ENCODE measurements around the gene SERPINA10.
"Not testable (repeated sequence)": the region's sequence is repeated elsewhere in the genome, so short reads cannot be mapped to it uniquely, and the experiment has no call there.

SERPINA10 gene

DNA sequence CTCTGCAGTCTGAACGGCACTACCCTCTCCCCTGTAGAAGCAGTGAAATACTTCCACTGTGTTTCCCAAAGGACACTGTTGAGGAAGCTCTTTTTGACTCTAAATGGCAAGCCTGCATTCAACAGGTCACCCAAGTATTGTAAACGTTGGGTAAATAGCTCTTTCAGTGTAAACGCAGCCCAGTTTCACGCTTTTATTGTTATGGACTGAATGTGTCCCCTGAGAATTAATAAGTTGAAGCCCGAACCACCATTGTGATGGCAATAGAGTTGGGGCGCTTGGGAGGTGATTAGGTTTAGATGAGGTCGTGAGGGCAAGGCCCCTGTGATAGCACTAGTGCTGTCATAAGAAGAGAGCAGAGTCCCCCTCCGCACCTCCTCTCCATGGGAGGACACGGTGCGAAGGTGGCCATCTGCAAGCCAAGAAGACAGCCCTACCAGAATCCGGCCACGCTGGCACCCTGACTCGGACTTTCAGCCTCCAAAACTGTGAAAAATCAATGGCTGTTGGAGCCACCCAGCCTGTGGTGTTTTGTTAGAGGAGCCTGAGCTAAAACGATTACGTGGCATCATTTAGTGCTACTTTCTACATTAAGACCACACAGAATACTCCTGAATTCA, 1.1 kb downstream of the SERPINA10 start:
- H3K9me3 ChIP-seq (ENCODE audit: control insufficient read depth, low read length) = no peaks in the 10 kb centered on the region
- no peak overlapping the region for H3K4me3 ChIP-seq (ENCODE audit: low read length)
- H3K36me3 ChIP-seq (ENCODE audit: control insufficient read depth, insufficient read depth, low read length) = no peaks in the 10 kb centered on the region
- no peaks in the 10 kb centered on the region for H3K4me1 ChIP-seq (ENCODE audit: control insufficient read depth, insufficient read depth, low read length)
- H3K9ac ChIP-seq (ENCODE audit: low read length) = no peak overlapping the region
- H3K27me3 ChIP-seq (ENCODE audit: control insufficient read depth, insufficient read depth, low read length) = no peaks in the 10 kb centered on the region

DNA sequence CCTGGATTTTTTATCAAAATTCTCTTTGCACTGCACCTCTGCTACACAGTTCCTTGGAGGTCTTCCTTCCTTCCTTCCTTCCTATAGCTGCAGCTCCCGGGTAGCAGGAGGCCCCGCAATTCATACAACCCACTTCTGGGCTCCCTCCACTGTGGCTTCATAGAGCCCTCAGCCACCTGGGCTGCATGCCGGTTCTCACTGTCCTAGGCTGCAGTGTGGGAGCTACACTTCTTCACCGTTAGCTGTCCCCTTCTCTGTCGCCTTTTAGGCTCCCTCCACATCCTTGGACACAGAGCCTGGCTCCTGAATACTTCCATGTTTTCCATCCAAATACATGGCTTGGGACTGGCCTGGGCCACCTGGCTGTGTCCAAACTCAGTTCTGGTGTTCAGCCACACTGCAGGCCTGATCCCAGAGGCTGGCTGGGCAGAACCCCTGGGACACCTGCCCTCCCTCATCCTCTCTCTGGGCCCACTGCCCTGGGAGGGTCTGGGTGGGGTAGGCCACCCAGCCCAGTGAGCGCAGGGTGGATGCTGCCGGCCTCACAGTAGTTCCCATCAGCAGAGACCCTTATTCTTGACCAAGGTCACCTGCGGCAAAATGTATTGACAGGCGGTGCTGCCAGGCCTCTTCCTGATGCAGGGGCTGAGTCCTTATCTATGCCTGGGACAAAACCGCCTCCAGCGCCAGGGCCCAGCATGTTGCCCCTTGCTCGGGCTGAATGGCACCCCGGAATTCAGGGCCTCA, 1.7 kb downstream of the SERPINA10 start:
- Histone ChIP-seq H3K4me1 (ENCODE audit: control insufficient read depth, insufficient read depth, low read length) (no peaks in the 10 kb centered on the region), H3K27me3 (ENCODE audit: control insufficient read depth, insufficient read depth, low read length) (no peaks in the 10 kb centered on the region), H3K9me3 (ENCODE audit: control insufficient read depth, low read length) (no peaks in the 10 kb centered on the region), H3K36me3 (ENCODE audit: control insufficient read depth, insufficient read depth, low read length) (no peaks in the 10 kb centered on the region), H3K9ac (ENCODE audit: low read length) (no peak overlapping the region), H3K4me3 (ENCODE audit: low read length) (no peak overlapping the region)

DNA sequence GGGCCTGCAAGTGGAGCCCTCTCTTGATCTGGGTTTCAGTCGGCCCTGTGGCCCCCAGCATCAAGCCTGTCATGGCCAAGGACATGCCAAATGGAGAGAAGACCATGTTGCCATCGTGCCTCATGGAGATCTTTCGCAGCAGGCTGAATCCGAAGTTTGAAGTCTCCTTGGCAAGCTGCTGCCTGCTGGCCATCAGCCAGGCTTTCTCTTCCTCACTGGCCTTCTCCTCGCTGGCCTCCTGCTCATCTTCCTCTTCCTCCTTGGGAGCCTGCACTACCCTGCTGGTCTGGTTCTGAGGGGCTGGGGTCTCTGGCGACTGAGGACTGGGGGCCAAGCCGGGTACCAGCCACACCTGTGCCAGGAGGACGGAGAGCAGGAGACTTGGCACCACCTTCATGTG, 2.9 kb downstream of the SERPINA10 start:
- Histone ChIP-seq H3K9ac (ENCODE audit: low read length) (no peak overlapping the region), H3K9me3 (ENCODE audit: control insufficient read depth, low read length) (no peaks in the 10 kb centered on the region), H3K4me3 (ENCODE audit: low read length) (no peak overlapping the region), H3K36me3 (ENCODE audit: control insufficient read depth, insufficient read depth, low read length) (no peaks in the 10 kb centered on the region), H3K4me1 (ENCODE audit: control insufficient read depth, insufficient read depth, low read length) (no peaks in the 10 kb centered on the region), H3K27me3 (ENCODE audit: control insufficient read depth, insufficient read depth, low read length) (no peaks in the 10 kb centered on the region)

DNA sequence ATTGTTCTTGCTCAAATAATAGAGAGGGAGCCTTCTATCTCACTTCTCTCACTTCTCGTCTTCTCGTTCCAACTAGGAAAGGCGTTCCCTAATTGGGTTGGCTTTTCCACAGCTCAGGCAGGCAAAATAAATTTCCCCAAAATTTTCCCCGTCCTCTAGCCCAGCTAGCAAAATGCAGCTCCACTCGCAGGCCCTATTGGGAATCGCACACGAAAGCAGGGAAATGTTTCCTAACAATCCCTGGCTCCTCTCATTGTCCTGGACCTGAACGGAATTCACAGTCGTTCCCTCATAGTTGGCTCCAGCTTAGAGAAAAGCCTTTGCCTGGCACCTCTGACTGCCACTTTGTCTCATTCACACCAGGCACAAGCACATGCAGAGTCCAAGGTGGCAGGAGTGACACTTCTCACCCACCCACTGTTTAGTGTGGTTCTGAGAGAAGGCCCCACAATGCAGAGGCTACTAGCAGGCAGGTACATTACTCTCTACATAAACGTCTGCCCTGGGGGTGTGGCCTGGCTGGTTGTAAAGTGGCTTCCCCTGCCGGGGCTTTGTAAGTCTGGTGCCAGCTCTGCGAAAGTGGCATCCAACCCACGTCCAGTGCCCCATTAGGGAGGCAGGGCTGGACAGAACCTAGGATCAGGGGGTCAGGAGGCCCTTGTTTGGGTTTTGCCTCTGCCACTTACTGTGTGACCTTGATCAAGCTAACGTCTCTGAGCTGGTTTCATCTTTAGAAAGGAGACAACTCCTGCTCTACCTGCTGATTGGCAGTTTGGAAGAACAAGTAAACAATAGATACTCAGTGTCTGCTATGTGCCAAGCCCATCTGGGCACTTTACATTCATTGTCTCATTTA, 4.2 kb downstream of the SERPINA10 start:
- Histone ChIP-seq H3K9me3 (ENCODE audit: control insufficient read depth, low read length) (no peaks in the 10 kb centered on the region), H3K9ac (ENCODE audit: low read length) (no peak overlapping the region), H3K36me3 (ENCODE audit: control insufficient read depth, insufficient read depth, low read length) (no peaks in the 10 kb centered on the region), H3K4me1 (ENCODE audit: control insufficient read depth, insufficient read depth, low read length) (no peaks in the 10 kb centered on the region), H3K4me3 (ENCODE audit: low read length) (no peak overlapping the region), H3K27me3 (ENCODE audit: control insufficient read depth, insufficient read depth, low read length) (no peaks in the 10 kb centered on the region)

DNA sequence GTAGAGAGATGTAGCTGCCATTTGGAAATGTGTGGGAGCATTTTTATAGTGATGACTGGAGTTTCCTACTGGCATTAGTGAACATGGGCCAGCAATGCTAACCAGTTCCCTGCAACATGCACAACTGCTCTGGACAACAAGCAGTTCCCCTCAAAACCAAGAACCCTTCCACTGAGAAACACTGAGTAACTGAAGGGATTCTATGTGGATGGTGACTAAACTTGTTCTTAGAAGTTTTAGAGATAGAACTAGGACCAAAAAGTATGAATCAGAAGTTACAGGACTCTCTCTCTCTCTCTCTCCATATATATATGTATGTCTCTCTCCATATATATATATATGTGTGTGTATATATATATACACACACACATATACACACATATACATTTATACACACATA, 7.9 kb downstream of the SERPINA10 start:
- H3K9ac ChIP-seq (ENCODE audit: low read length) = no peak overlapping the region
- H3K4me3 ChIP-seq (ENCODE audit: low read length) = no peak overlapping the region
- H3K4me1 ChIP-seq (ENCODE audit: control insufficient read depth, insufficient read depth, low read length) = no peaks in the 10 kb centered on the region
- no peaks in the 10 kb centered on the region for H3K9me3 ChIP-seq (ENCODE audit: control insufficient read depth, low read length)
- H3K27me3 ChIP-seq (ENCODE audit: control insufficient read depth, insufficient read depth, low read length) = no peaks in the 10 kb centered on the region
- H3K36me3 ChIP-seq (ENCODE audit: control insufficient read depth, insufficient read depth, low read length) = no peaks in the 10 kb centered on the region

DNA sequence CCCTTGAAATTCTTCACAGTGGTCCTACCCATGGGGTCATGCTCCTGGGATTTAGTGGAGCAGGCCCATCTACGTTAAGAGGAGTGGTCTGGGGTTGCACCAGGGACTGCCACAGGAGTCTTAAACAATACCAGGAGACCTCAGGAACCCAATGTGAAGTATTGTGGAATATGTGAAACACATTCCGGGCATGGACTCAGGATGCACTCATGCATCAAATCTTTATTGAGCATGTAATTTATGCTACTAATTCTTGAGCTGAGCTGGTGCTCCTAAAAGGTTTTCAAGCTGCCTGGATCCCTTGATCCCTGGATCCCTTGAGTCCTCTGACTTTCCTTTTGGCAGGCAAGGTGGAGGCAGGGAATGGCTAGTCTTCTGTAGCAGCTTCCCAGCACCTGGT, 8.8 kb downstream of the SERPINA10 start:
- H3K9ac ChIP-seq (ENCODE audit: low read length) = no peak overlapping the region
- no peaks in the 10 kb centered on the region for H3K4me1 ChIP-seq (ENCODE audit: control insufficient read depth, insufficient read depth, low read length)
- H3K36me3 ChIP-seq (ENCODE audit: control insufficient read depth, insufficient read depth, low read length) = no peaks in the 10 kb centered on the region
- no peak overlapping the region for H3K4me3 ChIP-seq (ENCODE audit: low read length)
- no peaks in the 10 kb centered on the region for H3K9me3 ChIP-seq (ENCODE audit: control insufficient read depth, low read length)
- no peaks in the 10 kb centered on the region for H3K27me3 ChIP-seq (ENCODE audit: control insufficient read depth, insufficient read depth, low read length)

DNA sequence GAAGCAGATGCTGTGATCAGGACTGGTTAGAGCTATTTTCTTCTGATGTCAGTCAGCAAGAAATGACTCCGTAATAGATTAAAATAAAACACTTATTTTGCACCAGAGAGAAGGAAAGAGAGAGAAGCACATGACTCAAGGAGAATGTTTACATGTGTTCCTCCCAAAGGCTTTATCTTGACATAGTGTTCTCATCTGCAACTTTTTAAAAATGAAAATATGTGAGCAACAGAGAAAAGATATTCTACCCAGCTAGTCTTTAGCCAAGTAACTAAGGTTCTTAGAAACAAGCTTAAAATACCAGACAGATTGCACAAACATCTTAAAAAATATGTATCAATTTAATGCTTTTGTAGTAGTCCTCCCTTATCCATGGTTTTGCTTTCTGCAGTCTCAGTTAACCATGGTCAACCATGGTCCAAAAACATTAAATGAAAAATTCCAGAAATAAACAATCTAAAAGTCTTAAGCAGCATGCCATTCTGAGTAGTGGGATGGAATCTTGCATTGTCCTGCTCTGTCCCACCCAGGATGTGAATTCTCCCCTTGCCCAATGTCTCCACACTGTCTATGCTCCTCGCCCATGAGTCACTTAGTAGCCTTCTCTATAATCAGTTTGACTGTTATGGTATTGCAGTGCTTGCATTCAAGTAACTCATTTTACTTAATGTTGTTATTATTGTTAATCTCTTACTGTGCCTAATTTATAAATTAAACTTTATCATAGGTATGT, 9.9 kb downstream of the SERPINA10 start:
- Histone ChIP-seq H3K4me1 (ENCODE audit: control insufficient read depth, insufficient read depth, low read length) (no peaks in the 10 kb centered on the region), H3K9me3 (ENCODE audit: control insufficient read depth, low read length) (no peaks in the 10 kb centered on the region), H3K36me3 (ENCODE audit: control insufficient read depth, insufficient read depth, low read length) (no peaks in the 10 kb centered on the region), H3K9ac (ENCODE audit: low read length) (no peak overlapping the region), H3K4me3 (ENCODE audit: low read length) (no peak overlapping the region), H3K27me3 (ENCODE audit: control insufficient read depth, insufficient read depth, low read length) (no peaks in the 10 kb centered on the region)

DNA sequence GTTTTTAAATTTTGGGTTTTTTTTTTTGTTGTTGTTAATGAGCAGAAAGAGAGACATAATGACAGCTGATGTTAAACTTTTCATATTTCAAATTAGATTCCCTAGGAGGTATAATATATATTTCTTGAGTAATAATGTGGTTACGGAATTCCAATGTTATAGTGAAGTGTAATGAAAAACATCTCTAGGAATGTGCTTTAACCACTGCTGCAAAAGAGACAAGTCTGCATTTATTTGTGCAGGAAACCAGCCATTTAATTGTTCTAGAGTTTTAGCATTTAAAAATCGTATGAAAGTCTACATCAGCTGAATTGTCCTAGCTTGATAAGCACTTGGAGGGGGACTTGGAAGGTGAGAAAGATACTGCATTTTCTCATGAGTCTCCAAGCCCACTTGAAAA, 14.3 kb downstream of the SERPINA10 start:
- Histone ChIP-seq H3K4me1 (ENCODE audit: control insufficient read depth, insufficient read depth, low read length) (no peaks in the 10 kb centered on the region), H3K4me3 (ENCODE audit: low read length) (no peak overlapping the region), H3K27me3 (ENCODE audit: control insufficient read depth, insufficient read depth, low read length) (no peaks in the 10 kb centered on the region), H3K36me3 (ENCODE audit: control insufficient read depth, insufficient read depth, low read length) (no peaks in the 10 kb centered on the region), H3K9ac (ENCODE audit: low read length) (no peak overlapping the region), H3K9me3 (ENCODE audit: control insufficient read depth, low read length) (no peaks in the 10 kb centered on the region)

DNA sequence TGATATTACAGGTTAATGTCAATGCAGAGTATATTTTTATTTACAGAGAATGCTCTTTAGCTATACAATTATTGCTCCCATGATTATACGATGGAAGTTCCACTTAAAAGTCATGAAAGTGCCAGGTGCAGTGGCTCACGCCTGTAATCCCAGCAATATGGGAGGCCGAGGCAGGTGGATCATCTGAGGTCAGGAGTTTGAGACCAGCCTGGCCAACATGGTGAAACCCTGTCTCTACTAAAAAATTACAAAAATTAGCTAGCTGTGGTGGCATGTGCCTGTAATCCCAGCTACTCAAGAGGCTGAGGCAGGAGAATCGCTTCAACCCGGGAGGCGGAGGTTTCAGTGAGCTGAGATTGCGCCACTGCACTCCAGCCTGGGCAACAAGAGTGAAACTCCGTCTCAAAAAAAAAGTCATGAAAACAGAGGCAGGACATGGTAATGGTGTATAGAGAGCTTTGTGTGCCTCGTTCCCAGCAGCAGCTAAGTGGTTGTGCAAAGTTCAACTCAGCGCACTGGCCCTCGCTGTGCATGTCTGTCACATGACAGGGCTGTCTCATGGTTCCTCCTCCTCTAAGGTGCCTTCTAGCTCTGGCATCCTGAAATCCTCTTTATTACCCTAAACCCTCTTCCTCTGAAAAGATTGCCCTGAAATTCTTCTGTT, 16.0 kb downstream of the SERPINA10 start:
- not testable (repeated sequence) for H3K27me3 ChIP-seq (ENCODE audit: control insufficient read depth, insufficient read depth, low read length); H3K4me3 ChIP-seq (ENCODE audit: low read length); H3K4me1 ChIP-seq (ENCODE audit: control insufficient read depth, insufficient read depth, low read length); H3K9ac ChIP-seq (ENCODE audit: low read length); H3K36me3 ChIP-seq (ENCODE audit: control insufficient read depth, insufficient read depth, low read length); H3K9me3 ChIP-seq (ENCODE audit: control insufficient read depth, low read length)

DNA sequence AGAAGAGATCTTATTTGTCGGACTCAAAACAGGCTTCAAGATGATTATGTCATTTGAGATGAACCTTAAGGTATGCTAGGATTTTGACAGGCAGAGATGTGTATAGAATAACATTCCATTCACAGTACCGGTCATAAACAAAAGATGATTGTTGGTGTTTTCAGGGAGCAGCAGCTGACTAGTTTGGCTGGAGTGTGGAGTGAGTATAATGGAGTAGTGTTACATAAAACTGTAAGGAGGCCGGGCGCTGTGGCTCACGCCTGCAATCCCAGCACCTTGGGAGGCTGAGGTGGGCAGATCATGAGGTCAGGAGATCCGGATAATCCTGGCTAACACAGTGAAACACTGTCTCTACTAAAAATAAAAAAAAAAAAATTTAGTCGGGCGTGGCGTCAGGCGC, 23.9 kb downstream of the SERPINA10 start:
- no peaks in the 10 kb centered on the region for H3K36me3 ChIP-seq (ENCODE audit: control insufficient read depth, insufficient read depth, low read length)
- no peaks in the 10 kb centered on the region for H3K9me3 ChIP-seq (ENCODE audit: control insufficient read depth, low read length)
- H3K4me1 ChIP-seq (ENCODE audit: control insufficient read depth, insufficient read depth, low read length) = no peaks in the 10 kb centered on the region
- H3K4me3 ChIP-seq (ENCODE audit: low read length) = no peak overlapping the region
- no peak overlapping the region for H3K9ac ChIP-seq (ENCODE audit: low read length)
- H3K27me3 ChIP-seq (ENCODE audit: control insufficient read depth, insufficient read depth, low read length) = no peaks in the 10 kb centered on the region

DNA sequence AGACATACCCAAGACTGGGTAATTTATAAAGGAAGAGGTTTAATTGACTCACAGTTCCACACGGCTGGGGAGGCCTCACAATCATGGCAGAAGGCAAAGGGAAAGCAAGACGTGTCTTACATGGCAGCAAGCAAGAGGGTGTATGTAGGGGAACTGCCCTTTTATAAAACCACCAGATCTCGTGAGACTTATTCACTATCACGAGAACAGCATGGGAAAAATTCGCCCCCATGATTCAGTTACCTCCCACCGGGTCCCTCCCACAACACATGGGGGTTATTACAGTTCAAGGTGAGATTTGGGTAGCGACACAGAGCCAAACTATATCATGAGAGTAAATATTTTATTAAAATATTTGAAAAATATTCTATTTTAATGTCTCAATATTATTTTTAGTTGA, 24.5 kb downstream of the SERPINA10 start:
- H3K9ac ChIP-seq (ENCODE audit: low read length); H3K27me3 ChIP-seq (ENCODE audit: control insufficient read depth, insufficient read depth, low read length); H3K4me3 ChIP-seq (ENCODE audit: low read length); H3K4me1 ChIP-seq (ENCODE audit: control insufficient read depth, insufficient read depth, low read length); H3K36me3 ChIP-seq (ENCODE audit: control insufficient read depth, insufficient read depth, low read length); H3K9me3 ChIP-seq (ENCODE audit: control insufficient read depth, low read length): not testable (repeated sequence)

Data from mucosa of stomach (tissue), 1 donor.